GM20000 (cell line): ENCODE results near the gene CDH5.

Experiments
- DNase-seq: peaks from one replicate; pipeline ENCODE4 v3.0.0; 2012; ENCODE audit warnings: low spot score
- CTCF ChIP-seq: IDR thresholded peaks from 2 replicates; pipeline ENCODE4 v1.5.1; 2012; ENCODE audit warnings: mild to moderate bottlenecking, control low read depth; ENCODE audit errors: extremely low read depth, missing control alignments

CDH5 gene, protein sequence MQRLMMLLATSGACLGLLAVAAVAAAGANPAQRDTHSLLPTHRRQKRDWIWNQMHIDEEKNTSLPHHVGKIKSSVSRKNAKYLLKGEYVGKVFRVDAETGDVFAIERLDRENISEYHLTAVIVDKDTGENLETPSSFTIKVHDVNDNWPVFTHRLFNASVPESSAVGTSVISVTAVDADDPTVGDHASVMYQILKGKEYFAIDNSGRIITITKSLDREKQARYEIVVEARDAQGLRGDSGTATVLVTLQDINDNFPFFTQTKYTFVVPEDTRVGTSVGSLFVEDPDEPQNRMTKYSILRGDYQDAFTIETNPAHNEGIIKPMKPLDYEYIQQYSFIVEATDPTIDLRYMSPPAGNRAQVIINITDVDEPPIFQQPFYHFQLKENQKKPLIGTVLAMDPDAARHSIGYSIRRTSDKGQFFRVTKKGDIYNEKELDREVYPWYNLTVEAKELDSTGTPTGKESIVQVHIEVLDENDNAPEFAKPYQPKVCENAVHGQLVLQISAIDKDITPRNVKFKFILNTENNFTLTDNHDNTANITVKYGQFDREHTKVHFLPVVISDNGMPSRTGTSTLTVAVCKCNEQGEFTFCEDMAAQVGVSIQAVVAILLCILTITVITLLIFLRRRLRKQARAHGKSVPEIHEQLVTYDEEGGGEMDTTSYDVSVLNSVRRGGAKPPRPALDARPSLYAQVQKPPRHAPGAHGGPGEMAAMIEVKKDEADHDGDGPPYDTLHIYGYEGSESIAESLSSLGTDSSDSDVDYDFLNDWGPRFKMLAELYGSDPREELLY

GRCh38 chr16:66366433-66367299, at the start of gene CDH5:
CDH5 (plus strand) TSS chr16:66366691; CDS start chr16:66379338, 12,647 bp downstream.
- no peak for DNase-seq

GRCh38 chr16:66318505-66318904, 48.0 kb upstream of the CDH5 start:
- DNase-seq = no peak
- no peak for TF ChIP-seq CTCF

More at GRCh38 chr16:66366433-66367299, at the start of gene CDH5:
- no peak for TF ChIP-seq CTCF

- no peak for DNase-seq
- no peak for TF ChIP-seq CTCF
These were observed 45.7 kb upstream of the CDH5 start for GRCh38 chr16:66320774-66321173.

DNA sequence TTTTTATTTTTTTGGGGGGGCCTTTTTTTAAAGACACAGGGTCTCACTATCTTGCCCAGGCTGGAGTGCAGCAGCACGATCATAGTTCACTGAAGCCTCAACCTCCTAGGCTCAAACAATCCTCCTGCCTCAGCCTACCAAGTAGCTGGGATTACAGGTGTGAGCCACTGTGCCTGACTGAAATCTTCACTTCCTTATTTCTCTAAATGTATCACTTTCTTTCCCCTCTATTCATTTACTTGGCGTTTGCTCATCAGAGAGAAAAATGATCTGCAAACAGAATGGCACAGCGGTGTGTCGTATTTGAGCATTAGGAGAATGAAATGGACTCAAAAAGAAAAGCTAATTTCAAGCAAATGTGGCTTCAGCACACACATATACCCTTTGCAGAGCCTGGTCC, 44.3 kb upstream of the CDH5 start:
- DNase-seq = no peak
- TF ChIP-seq CTCF = no peak

GRCh38 chr16:66324815-66325515, 41.5 kb upstream of the CDH5 start:
- no peak for DNase-seq
- peak; percentile 28 for TF ChIP-seq CTCF

GRCh38 chr16:66325717-66326376, 40.6 kb upstream of the CDH5 start:
- no peak for DNase-seq
- TF ChIP-seq CTCF = no peak
